ENCODE data around the gene NEMP2.
"Not testable (repeated sequence)": the region's sequence is repeated elsewhere in the genome, so short reads cannot be mapped to it uniquely, and the experiment has no call there.

NEMP2 gene

DNA sequence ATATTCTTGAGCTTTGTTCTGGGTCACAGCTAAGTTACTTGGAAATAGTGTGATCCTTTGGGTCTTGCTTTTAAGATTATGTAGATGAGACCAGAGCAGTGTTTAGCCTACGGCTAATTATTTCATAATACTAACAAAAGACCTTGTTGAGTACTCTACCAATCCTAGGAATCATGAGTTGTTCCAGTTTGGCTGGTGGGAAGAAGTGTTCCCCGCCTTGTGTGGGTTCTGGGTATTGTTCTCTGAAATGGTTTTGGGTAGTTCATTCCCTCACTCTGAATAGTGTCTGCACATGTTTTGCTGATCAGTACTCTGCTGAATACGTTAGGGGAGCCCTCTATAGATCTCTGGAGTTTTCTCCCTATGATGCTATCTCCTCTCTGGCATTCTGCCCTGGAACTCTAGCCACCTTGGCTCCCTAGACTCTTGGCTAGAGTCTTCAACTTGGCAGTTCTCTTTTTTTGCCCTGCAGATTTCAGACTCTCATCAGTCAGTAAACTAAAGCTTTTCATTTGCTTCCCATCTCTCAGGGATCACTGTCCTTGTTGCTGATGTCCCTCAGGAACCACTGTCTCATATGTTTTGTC, 48.4 kb downstream of the NEMP2 start:
- no peak for DNase-seq

- no peak for DNase-seq
Measured at GRCh38 chr2:190482451-190482850, 52.1 kb downstream of the NEMP2 start.

DNA sequence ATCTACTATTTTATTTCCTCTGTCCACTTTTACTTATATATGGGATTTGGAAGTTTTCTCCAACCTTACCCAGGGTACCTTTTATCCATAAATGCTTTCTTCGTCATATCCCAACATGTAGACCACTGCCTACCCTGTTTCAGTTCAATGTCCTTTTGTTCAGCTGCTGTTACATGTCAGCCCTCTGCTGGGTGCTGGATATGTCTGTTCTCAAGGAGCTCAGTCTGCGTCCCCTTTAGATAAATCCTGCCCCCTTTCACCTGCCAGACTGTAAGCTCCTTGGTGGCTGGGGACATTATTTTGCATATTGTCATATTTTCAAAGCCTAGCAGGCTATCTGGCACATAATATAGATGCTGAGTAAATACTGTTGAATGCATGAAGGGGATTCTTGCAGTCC, 53.2 kb downstream of the NEMP2 start:
- no peak for DNase-seq

- no peak for DNase-seq
Measured at GRCh38 chr2:190478572-190479195, 55.8 kb downstream of the NEMP2 start.

DNA sequence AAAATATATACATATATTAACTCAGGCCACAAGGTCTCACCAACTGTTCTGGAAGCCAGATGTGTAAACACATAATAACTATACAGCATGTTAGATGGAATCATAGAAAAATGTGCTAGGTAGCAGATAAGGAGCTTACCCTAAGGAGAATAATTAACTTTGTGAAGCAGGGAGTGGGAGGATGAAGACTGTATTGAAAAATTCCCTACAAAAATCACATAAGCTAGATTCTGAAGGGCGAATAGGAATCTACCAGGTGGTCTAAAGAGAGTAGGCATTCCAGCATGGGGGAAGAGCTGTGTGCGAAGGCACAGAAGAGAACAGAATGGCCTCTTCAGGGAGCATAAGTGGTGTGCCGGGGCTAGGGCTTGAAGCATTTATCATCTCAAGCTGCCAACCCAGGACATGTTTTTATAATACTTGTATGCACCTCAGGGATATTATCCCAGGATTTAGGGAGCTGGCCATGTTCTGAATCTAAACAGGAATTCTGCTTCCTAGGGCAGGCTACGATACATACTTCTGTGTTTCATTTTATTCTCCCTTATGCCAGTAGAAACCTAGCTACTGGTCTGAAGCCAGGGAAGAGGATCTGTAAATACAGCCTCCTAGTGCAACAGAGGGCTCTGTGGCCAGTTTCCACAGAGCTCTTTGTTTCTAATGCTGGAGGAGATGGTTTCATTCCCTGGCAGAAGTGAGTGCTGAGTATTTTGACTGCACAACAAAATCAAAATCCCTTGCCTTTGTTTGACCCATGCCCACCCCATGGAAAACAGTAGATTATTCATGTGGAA, 56.7 kb downstream of the NEMP2 start:
- DNase-seq = no peak

DNA sequence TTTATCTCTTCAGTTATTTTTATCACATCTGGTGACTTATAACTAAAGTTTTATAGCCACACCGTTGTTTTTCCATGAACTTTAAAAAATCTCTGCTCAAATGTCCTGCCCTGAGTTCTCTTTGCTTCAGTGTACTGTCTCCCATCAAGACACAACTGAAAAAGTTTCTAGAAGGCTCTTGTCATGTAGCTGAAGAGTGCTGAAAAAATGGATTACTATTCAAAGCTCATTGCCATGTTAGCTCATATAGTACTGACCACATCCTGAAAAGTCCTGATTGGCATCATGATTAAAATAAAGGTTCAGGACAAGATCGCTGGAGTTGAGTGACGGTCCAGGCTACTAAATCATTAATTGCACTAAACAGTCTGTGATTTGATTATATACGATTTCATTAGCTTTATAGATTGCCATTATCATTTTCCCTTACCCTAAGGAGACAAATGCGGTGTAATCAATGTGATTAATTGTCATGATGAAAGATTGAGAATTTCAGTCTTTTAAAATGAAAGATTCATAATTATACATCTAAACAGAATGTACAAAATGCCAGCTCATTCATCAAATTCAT, 64.2 kb downstream of the NEMP2 start:
- no peak for DNase-seq

DNA sequence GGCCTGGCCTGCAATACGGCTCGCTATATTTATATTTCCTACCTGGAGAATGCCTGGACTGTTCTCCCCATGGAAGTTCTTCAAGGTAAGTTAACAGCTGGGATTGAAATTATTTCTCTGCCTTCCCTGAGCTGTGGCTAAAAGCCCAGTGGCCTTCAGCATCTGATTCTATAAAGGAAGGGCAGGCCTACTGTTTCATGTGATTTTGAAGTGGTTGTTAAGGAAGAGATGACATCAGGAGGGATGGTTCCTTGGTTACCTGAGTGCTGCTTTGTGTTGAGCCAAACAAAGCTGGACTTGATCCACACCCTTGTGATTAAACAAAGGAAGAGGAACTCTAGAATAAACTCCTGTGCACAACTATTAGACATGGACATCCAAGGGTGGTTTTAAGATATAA, 64.8 kb downstream of the NEMP2 start:
- DNase-seq = no peak

DNA sequence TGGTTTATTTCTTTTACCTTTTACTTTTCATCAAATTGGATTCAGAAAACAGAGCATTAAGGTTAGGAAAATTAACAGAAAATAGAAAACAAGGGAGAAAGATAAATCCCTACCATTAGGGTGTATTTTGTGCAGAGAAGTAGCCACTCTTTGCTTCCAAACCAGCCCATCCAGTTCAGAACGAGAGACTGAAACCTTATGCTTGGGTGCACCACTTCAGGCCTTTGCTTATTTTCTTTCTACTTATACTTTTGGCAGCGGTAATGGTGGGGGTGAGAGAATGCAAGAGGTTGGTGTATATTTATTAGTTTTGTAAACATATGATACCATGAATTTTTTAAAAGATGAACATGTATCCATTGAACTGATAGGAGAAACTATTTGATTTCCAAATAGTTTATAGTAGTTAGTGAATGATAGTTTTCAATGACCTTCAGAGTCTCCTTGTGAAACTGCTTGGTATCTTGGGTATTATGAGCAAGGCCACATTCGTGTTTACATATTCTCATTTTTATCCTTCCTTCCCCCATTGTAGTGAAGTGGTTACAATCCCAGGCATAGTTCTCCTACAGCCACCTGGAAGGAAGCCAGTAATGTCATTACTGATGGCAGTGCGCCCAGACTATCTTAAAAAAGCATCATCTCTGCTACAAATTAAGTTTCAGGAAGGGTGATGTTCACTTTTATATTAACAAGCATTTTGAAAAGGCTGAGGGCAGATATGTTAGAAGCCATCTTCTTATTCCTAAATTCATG, 65.5 kb downstream of the NEMP2 start:
- DNase-seq = no peak

DNA sequence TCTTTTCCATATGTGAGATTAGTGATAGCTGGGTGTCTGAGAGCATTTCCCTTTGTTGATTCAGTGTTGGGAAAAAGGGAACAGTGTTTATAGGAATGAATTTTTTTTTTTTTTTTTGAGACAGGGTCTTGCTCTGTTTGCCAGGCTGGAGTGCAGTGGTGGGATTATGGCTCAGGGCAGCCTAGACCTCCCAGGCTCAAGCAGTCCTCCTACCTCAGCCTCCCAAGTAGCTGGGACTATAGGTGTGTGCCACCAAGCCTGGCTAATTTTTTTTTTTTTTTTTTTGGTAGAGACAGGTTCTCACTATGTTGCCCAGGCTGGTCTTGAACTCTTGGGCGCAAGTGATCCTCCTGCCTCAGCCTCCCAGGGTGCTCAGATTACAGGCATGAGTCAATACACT, 66.2 kb downstream of the NEMP2 start:
- not testable (repeated sequence) for DNase-seq

DNA sequence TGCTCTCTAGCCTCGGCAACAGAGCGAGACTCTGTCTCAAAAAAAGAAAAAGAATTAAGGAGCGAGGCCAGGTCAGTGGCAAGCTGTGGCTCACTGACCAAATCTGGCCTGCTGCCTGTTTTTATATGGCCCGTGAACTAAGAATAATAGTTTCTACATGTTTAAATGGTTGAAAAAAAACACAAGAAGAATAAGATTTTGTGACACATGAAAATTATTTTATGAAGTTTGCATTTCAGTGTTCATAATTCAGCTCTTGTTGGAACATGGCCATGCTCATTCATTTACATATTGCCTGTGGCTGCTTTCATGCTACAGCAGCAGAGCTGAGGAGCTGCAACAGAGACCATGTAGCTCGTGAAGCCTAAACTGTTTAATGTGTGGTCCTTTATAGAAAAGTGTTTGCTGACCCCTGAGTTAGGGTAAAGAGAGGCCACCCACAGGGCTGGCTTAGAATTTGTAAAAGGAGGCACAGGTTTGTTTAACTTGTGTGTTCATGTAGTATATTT, 66.9 kb downstream of the NEMP2 start:
- DNase-seq = no peak

GRCh38 chr2:190466819-190467446, 67.6 kb downstream of the NEMP2 start:
- DNase-seq = no peak

- no peak for DNase-seq
Measured at GRCh38 chr2:190465060-190465459, 69.5 kb downstream of the NEMP2 start.

- no peak for DNase-seq
Measured at GRCh38 chr2:190462611-190463010, 71.9 kb downstream of the NEMP2 start.

DNA sequence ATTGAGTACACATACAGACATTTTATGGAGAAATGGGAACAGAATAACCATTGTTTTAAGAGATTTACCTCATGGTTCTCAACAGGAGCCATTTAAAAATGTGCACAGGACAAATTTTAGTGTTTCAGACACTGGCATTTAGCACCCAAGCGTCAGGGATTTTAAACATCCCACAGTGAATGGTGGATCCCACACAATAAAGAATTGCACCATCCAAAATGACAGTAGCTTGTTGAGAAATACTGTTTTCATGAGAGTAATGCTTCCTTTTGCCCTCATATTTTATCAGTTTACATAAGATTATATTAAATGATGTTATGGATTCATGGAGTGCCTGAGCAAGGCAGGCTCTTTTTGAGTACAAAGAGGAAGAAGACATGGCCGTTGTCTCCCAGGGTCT, 72.3 kb downstream of the NEMP2 start:
- no peak for DNase-seq

GRCh38 chr2:190460487-190460886, 74.0 kb downstream of the NEMP2 start:
- no peak for DNase-seq

- no peak for DNase-seq
Measured at GRCh38 chr2:190459881-190460280, 74.6 kb downstream of the NEMP2 start.

DNA sequence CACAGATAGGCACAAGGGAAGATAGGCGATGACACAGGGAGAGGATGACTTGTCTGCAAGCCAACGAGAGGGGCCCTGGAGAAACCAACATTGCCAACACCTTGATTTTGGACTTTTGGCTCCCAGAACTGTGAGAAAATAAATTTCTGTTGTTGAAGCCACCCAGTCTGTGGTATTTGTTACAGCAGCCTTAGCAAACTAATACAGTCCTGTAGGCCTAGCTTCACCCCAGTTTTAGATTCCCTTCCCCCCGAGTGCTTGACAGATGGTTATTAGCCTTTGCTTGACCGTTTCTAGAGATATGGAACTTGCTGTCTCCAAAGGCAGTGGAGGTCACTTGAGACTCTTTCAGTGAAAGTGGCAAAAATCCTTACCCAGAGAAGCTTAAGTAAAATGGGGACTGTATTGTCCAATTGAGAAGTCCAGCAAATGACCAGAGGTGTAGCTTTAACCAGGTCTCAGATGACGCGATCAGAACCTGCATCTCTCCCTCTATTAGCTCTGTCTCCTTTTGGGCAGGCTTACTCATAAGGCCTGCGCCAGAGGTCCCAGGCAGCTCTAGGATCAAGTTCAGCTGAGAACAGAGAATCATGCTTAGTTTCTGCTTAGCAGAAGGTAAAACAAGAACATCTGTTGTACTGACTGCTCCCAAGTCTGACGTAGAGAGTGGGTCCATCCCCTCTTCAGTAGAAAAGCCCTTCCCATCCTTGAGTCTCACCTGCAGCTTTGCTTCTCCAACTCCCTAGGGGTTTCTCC, 76.0 kb downstream of the NEMP2 start:
- DNase-seq = no peak

DNA sequence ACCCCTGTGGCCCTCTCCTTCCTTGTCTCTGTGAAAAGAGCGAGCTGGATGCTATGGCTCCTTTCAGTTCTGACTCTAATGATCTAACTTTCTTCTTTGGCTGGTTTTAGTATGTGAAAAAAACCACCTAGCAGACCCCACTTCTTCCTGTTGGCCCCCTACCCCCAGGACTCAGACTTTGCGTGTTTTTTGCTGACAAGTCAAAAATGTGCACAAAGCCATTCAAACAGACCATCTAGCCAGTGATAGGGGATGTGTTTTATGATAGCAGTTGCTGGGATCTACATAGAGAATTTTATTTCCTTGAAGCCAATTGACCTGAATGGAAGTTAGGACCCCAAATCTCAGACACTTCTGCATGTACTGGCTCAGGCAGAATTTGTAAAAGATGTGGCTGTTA, 77.3 kb downstream of the NEMP2 start:
- no peak for DNase-seq

GRCh38 chr2:190456833-190457232, 77.7 kb downstream of the NEMP2 start:
- DNase-seq = no peak

DNA sequence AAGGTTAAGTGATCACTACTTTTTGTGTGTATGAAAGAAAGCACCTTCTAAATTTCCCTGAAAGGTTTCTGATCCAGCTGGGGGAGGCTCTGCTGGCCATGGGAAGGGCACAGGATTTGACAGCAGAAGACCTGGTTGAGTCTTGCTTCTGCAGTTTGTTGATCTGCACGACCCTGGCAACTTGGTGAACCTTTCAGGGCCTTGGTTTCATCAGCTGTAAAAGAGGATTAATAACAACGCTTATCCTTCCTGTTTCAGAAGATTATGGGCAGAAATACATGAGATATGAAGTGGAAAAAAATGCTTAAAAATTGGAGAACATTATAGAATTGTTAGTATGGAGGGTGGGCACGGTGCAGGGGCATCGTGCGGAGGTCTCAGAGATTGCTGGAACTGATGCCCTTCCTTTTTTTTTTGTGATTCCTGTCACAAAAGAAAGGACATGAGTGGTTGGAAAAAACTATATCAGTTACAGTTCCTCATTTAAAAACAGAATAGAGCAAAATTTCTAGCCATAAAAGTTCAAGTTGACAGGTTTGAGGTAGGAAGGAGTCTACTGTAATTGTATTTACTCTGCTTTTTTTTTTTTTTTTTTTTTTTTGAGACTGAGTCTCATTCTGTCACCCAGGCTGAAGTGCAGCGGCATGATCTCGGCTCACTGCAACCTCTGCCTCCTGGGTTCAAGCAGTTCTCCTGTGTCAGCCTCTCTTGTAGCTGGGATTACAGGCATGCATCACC, 79.0 kb downstream of the NEMP2 start:
- no peak for DNase-seq

- no peak for DNase-seq
Measured at GRCh38 chr2:190454795-190455194, 79.7 kb downstream of the NEMP2 start.
